KOPT-K1 (cell line): Measurements from ENCODE around the gene CABLES2.

Experiments used
- H3K27ac ChIP-seq: fragments of 200-600 bp; sonication (generic); 2 replicates; pipeline ENCODE4 v1.5.1; 2016; ENCODE audit warnings: antibody characterized with exemption, mild to moderate bottlenecking, low read depth, low read length; ENCODE audit not compliant: poor library complexity, severe bottlenecking
- H3K36me3 ChIP-seq: fragments of 200-600 bp; sonication (generic); 2 replicates; pipeline ENCODE4 v1.5.1; 2017; ENCODE audit warnings: antibody characterized with exemption, mild to moderate bottlenecking, low read length, moderate library complexity; ENCODE audit not compliant: insufficient read depth
- H3K9me3 ChIP-seq: fragments of 200-600 bp; sonication (generic); 2 replicates; pipeline ENCODE4 v1.5.1; 2017; ENCODE audit warnings: antibody characterized with exemption, low read length, mild to moderate bottlenecking; ENCODE audit not compliant: insufficient read depth, poor library complexity, severe bottlenecking

Gene CABLES2

GRCh38 chr20:62342910-62343309 lies 64.2 kb downstream of the CABLES2 start:
- Histone ChIP-seq H3K9me3 (peaks cover 5% of the 10 kb centered on the region), H3K27ac (no peak overlapping the region), H3K36me3 (no peaks in the 10 kb centered on the region)

- Histone ChIP-seq H3K36me3 (no peaks in the 10 kb centered on the region), H3K9me3 (peaks cover 5% of the 10 kb centered on the region), H3K27ac (no peak overlapping the region)
These were observed 67.4 kb downstream of the CABLES2 start for GRCh38 chr20:62339647-62340062.
